CD4-positive, alpha-beta T cell treated with Interleukin-17A for 1 hour (primary cell): ENCODE results near the gene MRPL36.
"Not testable (repeated sequence)": the region's sequence is repeated elsewhere in the genome, so short reads cannot be mapped to it uniquely, and the experiment has no call there.

Experiments
- DNase-seq: peaks from one replicate; pipeline ENCODE4 v3.0.0-alpha.2; 2020

The MRPL36 gene

DNA sequence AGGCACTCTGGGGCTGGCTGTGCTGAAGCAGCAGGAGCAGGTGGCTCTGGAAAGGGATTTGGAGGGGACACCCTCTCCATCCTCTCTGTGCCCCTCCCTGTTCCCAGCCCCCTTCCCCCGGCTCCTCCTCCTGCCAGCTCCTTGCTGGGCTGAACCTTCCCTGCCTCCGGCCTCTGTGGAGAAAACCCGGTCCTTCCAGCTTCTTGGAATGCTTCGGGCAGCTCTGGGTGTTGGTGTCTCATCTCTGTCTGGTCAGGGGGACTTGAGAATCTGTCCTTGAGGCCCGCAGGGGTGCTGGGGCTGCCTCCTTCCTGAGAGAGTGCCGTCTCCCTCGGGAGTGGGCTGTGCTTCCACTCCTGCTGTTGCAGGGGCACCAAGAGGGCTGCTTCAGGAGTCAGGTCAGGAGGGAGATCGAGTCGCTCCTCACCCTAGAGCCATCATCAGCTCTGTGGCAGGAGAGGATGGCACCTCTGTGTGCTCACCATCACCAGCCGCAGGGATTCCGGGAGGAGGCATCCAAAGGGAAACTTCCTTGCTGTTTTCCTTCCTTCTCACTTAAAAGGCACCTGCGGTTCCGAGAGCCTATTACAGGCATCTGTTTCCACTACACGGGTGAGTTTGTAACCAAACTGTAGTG, 32.2 kb upstream of the MRPL36 start:
- DNase-seq, result no peak

- DNase-seq, result no peak
Observed at GRCh38 chr5:1831257-1831656, 31.6 kb upstream of the MRPL36 start.

DNA sequence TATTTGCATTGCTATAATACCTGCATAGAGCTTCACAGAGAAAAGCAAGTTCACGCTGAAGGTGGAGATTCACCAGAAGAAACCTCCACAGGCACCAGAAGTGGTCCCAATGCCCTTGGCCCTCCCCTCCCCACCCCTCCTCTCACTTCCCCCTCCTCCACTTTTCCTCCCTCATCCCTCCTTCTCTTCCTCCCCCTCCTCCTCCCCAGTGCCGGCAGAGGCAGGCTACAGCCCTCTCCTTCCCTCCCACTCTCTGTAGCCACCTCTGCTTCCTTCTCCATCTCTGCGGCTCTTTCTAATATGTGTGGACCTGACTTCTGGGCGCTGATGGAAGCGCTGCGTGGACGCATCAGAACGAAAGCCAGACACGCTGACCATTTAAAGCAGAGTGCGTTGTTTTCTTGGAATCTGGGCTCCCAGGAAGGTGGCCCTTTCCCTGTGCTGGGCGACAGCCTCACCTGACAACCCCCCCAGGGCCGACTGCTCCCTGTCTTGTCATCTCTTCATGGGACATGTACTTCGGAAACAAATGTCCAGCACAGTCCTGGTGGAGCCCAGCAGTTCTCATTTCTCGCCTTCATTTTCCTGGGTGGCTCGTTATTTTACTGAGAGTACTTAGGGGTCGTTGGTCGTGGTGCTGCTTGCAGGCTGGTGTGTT, 31.1 kb upstream of the MRPL36 start:
- no peak for DNase-seq

DNA sequence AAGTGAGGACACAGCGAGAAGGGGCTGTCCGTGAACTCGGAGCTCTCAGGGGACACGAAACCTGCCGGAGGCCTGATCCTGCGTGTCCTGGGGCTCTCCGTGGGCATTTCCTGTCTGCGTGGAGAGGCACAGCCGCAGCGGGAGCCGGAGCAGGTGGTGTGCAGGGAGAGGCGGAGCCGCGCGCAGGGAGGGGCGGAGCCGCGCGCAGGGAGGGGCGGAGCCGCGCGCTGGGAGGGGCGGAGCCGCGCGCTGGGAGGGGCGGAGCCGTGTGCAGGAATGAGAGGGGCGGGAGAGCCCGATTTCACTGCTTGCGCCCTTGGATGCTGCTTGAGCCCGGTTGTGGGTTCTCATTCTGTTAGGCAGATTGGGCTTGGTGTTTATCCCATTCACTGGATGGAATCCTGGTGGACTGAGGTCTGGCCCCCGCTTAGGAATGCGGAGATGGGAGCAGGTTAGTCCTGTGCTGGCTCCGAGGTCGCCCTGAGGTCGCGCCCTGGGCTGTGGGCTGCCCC, 28.3 kb upstream of the MRPL36 start:
- peak; percentile 9 for DNase-seq

DNA sequence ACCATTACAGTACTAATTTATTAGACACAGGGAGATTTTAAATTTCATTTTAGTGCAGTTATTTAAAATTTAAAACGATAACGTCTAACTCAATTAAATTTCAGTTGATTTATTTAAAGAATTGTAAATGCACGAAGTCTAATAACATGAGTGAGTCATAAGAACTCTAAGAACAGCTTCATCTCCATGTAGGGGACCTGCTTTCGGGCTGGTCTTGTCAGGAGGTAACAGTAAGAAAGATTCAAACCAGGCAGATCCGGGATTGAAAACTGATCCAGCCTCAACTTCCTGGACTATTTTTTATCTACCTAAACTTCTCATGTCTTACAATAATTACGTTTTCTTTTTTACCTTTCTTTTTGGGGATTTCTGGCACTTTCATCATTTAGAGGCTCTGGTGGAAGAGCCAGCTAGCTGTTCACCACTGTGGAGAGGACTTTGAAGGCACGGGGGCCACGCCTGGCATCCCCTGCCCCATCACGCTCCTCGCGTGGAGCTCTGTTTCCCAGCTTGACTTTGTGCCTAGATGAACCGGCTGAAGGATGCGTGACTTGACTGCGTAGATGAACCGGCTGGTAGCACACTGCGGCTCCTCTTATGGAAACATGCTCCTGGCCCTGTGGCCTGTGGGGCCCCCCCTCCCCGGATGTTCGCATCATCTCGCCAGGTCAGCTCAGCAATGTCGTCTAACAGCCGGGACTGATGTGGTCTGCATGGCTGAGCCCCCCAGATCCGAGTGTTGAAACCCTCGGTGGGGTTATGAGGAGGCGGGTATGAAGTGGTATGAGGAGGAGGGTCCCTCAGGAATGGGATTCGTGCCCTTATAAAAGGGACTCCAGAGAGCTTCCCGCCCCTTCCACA, 27.6 kb upstream of the MRPL36 start:
- no peak for DNase-seq

DNA sequence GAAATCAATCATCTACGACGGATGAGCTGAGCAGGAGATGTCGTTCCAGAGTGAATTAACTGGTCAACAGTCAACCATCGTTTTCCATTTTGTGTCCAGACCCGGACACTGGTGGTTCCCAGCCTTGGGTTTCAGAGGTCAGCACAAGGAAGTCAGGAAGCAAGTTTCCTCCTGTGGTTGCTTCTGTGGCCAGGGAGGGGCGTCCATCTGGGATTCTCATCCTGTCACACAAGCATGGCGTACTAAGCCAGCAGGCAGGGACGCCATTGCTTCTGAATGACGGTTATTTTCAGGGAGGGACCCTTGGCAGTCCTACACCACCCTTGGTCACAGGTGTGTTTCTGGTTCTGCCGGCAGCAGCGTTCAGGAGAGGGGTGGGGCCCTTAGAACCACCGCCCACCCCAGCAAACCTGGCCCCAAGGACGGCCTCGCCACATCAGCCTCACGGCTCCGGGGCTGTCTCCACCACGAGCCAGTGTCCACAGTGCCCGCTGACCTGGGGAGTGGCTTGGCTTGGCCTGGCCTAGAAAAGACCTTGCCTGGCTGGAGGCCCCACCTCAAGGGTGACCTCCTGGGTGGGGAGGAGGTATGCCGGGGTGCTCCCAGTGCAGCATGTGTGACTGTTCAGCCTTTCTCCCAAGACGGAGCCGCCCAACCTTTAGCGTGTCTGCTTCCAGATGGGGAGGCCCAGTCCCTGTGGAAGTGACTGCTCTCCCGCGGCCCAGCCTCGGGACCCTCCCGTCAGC, 26.8 kb upstream of the MRPL36 start:
- DNase-seq, result no peak

- DNase-seq, result no peak
Observed at GRCh38 chr5:1824903-1825841, 25.5 kb upstream of the MRPL36 start.

- no peak for DNase-seq
Observed at GRCh38 chr5:1824109-1824821, 24.6 kb upstream of the MRPL36 start.

- DNase-seq, result no peak
Observed at GRCh38 chr5:1823381-1824034, 23.9 kb upstream of the MRPL36 start.

DNA sequence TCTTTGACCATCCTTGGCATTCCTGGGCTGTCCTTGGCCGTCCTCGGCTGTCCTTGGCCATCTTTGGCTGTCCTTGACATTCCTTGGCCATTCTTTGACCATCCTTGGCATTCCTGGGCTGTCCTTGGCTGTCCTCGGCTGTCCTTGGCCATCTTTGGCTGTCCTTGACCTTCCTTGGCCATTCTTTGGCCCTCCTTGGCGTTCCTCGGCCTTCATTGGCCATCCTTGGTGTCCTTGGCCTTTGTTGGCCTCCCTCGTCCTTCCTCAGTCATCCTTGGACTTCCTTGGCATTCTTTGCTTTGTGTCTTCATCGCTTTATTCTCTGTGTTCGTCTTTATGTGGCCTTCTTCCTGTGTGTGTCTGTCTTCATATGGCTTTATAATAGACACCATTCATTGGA, 22.2 kb upstream of the MRPL36 start:
- DNase-seq, result no peak

DNA sequence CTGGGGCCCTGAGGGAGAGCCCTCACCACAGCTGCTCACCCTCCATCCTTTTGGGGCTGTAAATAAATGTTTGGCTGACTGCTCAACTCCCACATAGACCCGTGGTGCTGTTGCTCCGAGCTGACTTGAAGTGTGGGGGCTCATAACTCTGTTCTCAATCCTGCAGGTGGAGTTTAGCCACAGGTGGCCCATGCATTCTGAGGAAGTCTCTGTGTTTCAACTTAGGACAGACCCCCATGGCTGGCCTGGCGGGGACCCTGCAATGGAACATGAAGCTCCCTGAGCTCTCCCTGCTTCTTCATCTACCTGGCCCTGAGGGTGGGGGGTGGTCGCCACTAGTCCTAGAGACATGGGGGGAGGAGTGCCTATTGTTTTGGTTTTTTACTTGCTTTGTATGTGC, 21.3 kb upstream of the MRPL36 start:
- no peak for DNase-seq

- DNase-seq, result no peak
Observed at GRCh38 chr5:1820381-1820780, 20.7 kb upstream of the MRPL36 start.

DNA sequence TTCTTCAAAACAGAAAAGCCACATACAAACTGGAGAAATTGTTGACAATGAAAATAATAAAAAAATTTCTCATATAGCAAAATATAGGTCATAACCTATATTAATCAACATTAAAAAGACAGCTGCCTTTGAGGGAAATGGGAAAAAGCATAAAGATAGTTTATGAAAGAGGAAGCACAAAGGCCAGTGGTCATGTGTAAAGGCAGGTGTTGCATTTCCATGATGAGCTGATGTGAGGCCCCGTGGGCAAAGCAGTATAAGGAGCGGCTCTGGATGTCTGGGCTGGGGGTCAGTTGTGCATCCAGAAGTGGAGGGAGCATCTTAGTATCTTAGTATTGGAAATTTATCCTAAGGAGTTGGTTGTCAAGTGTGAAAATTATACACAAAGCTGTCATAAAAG, 19.8 kb upstream of the MRPL36 start:
- DNase-seq, result no peak

- no peak for DNase-seq
Observed at GRCh38 chr5:1818784-1819183, 19.1 kb upstream of the MRPL36 start.

DNA sequence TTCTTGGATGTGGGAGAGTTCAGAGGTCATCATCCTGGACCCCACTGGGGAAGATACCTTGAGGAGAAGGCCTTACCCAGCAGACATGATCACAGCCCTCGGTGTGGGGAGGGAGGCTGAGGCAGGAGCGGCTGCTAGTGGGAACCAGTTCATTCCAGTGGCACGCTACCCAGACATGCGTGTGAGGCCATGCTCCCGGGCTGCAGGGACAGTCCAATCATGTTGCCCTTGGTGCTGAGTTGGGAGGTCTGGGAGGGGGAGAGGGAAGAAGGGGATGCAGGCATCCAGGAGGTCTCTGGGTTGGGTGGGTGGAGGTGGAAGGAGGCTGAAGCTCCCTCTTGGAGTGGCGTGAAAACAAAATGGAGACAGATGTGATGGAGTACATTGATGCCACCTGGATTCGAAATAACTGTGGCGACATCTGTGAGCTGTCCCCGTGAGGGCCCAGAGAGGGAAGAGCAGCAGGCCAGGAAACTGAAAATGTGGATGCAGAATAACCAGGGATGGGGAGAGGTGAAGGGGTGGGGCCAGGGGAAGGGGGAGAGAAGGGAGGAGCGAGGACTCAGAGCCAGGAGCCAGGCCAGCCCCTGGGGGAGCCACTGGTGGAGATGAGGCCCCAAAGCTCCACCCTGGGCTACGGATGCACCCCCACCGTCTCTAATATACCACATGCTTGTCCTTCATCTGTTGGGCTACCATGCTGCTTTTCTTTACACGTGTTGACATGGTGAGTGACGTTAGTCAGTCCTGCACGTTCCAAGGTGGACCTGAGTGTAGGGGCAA, 17.8 kb upstream of the MRPL36 start:
- no peak for DNase-seq

DNA sequence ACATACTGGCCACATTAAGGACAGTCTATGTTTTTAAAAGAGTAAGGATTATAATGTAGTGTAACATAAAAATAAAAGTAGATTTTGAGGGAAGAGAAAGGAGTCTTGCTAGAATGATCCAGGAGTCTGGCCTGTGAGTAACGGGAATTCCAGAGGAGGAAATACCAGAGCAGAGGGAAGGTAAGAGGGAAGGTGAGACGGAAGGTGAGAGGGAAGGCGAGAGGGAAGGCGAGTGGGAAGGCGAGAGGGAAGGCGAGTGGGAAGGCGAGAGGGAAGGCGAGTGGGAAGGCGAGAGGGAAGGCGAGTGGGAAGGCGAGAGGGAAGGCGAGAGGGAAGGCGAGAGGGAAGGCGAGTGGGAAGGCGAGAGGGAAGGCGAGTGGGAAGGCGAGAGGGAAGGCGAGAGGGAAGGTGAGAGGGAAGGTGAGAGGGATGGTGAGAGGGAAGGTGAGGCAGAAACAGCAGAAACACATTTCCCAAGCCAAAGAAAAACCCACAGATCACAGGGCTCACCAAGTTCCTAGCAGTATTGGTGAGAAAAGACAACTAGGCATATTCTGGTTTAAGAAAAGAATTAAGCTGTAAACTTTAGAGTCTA, 17.0 kb upstream of the MRPL36 start:
- DNase-seq, result not testable (repeated sequence)

DNA sequence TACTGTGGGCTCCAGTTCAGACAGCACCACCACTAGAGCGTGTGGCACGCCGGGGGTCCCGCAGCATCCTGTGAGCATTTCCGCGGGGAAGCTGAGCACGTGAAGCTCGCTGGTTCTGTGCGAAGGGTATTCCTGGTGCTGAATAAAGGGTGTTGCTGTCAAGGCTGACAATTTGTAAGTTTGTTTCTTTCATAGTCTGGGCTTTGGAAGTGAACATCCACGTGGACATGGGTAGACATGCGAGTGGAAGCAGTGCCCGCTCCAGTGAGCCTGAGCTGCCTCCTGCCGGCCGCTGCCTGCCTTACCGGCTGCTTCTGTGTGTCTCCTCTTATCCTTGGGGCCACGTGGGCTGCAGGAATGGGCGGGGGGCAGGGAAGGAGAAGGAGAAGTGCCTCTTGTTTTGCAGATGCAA, 16.2 kb upstream of the MRPL36 start:
- no peak for DNase-seq

- DNase-seq, result no peak
Observed at GRCh38 chr5:1815071-1815786, 15.6 kb upstream of the MRPL36 start.
